GM23248 (cell line): ENCODE data around the gene OR8B2. TPM values are rescaled to one million over a fixed set of nuclear protein-coding genes. Genes with fewer than 3 reads are reported as not detected.

Experiments
- DNase-seq: peaks from one replicate; pipeline ENCODE4 v3.0.0-alpha.2; 2015
- H2AFZ ChIP-seq: fragments of 200-600 bp; sonication (generic); 2 replicates; pipeline ENCODE4 v1.6.1; 2016; ENCODE audit warnings: antibody characterized with exemption
- H3F3A ChIP-seq: fragments of 200-600 bp; sonication (generic); 2 replicates; pipeline ENCODE4 v1.6.1; 2016; ENCODE audit warnings: mild to moderate bottlenecking, antibody characterized with exemption, mixed run types; ENCODE audit not compliant: insufficient read depth
- H3K27ac ChIP-seq: fragments of 200-600 bp; sonication (generic); 2 replicates; pipeline ENCODE4 v1.5.1; 2016; ENCODE audit warnings: mild to moderate bottlenecking
- H3K27me3 ChIP-seq: fragments of 200-600 bp; sonication (generic); replicated peaks from 2 replicates; pipeline ENCODE4 v1.6.1; 2016; ENCODE audit warnings: mild to moderate bottlenecking; ENCODE audit not compliant: insufficient read depth
- H3K36me3 ChIP-seq: fragments of 200-600 bp; sonication (generic); 2 replicates; pipeline ENCODE4 v1.6.1; 2016; ENCODE audit warnings: low read depth, mild to moderate bottlenecking
- H3K4me1 ChIP-seq: fragments of 200-600 bp; sonication (generic); 2 replicates; pipeline ENCODE4 v1.6.1; 2016; ENCODE audit warnings: mild to moderate bottlenecking; ENCODE audit not compliant: insufficient read depth
- H3K4me2 ChIP-seq: fragments of 200-600 bp; sonication (generic); one replicate; pipeline ENCODE4 v1.6.1; 2016; ENCODE audit warnings: mild to moderate bottlenecking; ENCODE audit not compliant: unreplicated experiment
- H3K4me3 ChIP-seq: fragments of 200-600 bp; sonication (generic); 2 replicates; pipeline ENCODE4 v1.5.1; 2016; ENCODE audit warnings: mild to moderate bottlenecking
- H3K79me2 ChIP-seq: fragments of 200-600 bp; sonication (generic); 2 replicates; pipeline ENCODE4 v1.6.1; 2016; ENCODE audit warnings: mild to moderate bottlenecking; ENCODE audit not compliant: insufficient read depth
- H3K9ac ChIP-seq: fragments of 200-600 bp; sonication (generic); 2 replicates; pipeline ENCODE4 v1.6.1; 2016; ENCODE audit warnings: mild to moderate bottlenecking
- H3K9me2 ChIP-seq: fragments of 200-600 bp; sonication (generic); 2 replicates; pipeline ENCODE4 v1.6.1; 2016; ENCODE audit warnings: mixed run types, mild to moderate bottlenecking, moderate library complexity; ENCODE audit not compliant: insufficient read depth
- H3K9me3 ChIP-seq: fragments of 200-600 bp; sonication (generic); one replicate; pipeline ENCODE4 v1.6.1; 2017; ENCODE audit warnings: low read depth
- H4K20me1 ChIP-seq: fragments of 200-600 bp; sonication (generic); 2 replicates; pipeline ENCODE4 v1.6.0; 2016; ENCODE audit not compliant: insufficient read depth
- EZH2 ChIP-seq: fragments of 200-600 bp; sonication (generic); IDR thresholded peaks from 2 replicates; pipeline ENCODE4 v1.6.1; 2018; ENCODE audit warnings: antibody characterized with exemption, mild to moderate bottlenecking; ENCODE audit not compliant: insufficient read depth, poor library complexity, severe bottlenecking
- EZH2phosphoT487 ChIP-seq: fragments of 200-600 bp; sonication (generic); IDR thresholded peaks from 2 replicates; pipeline ENCODE4 v1.6.1; 2018; ENCODE audit warnings: antibody characterized with exemption, moderate library complexity, mild to moderate bottlenecking, low read depth; ENCODE audit not compliant: insufficient read depth
- WGBS, 2 experiments: methylation state at CpG; one replicate each; pipeline ENCODE4 v1.1.6; 2015 to 2017; ENCODE audit warnings: low lambda C conversion rate in 2 of 2, low coverage in 1 of 2; ENCODE audit errors: missing lambda C conversion rate in 2 of 2; 5-methylcytosine and 5-hydroxymethylcytosine counted together
- in situ Hi-C: fragments of 300-500 bp; cut with MboI; formaldehyde crosslinking; loops from 2 replicates; pipeline ENCODE4 v1.15.0; 2020
- polyA plus RNA-seq: library from polyadenylated mRNA; unstranded; fragments of >200 nt; fragmentation: Nextera tagmentation; extraction: Ambion mirVana; gene quantifications from 2 replicates; pipeline ENCODE4 v1.2.1, GENCODE V29; 2016
- total RNA-seq: library from RNA; depleted of rRNA; stranded (reverse); fragments of >200 nt; shearing (Covaris generic); gene quantifications from 2 replicates; pipeline ENCODE4 v1.2.3, GENCODE V29; 2014

The OR8B2 gene
- total and polyA plus RNA-seq, 2 experiments from 2014 or later: not detected

DNA sequence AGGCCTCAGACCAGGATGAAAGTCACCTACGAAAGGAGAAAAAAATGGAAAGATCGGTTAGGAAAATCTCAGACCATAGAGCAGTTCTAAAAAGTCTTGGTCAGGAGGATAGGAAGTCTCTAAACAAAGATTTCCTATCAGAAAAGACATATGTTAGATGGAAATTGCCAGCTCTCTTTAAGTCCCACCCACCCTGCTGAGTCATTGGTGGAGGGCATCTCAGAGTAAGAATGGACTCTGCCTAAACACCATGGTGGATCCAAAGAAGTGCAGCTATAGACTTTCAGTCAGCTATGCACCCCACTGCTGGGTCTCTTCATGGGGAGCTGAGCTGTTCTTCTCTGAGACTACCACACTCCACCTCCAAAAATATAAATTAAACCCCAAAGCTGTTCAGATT, 3.7 kb downstream of the OR8B2 start:
- Histone ChIP-seq H2AFZ (no peak overlapping the region), H4K20me1 (no peaks in the 10 kb centered on the region), H3K4me3 (no peak overlapping the region), H3K79me2 (no peaks in the 10 kb centered on the region), H3K9ac (no peak overlapping the region), H3K4me1 (no peaks in the 10 kb centered on the region), H3K4me2 (no peak overlapping the region), H3F3A (no peaks in the 10 kb centered on the region), H3K27me3 (no peaks in the 10 kb centered on the region), H3K9me3 (no peaks in the 10 kb centered on the region), H3K9me2 (no peaks in the 10 kb centered on the region), H3K36me3 (no peaks in the 10 kb centered on the region), H3K27ac (no peak overlapping the region)
- no peak for TF ChIP-seq EZH2
- TF ChIP-seq EZH2phosphoT487: no peak
- DNase-seq: no peak
- in situ Hi-C loops: no loop called here
- 59 to 61% methylated on average over 2 of the region's 2 CpGs for WGBS, 2 experiments

DNA sequence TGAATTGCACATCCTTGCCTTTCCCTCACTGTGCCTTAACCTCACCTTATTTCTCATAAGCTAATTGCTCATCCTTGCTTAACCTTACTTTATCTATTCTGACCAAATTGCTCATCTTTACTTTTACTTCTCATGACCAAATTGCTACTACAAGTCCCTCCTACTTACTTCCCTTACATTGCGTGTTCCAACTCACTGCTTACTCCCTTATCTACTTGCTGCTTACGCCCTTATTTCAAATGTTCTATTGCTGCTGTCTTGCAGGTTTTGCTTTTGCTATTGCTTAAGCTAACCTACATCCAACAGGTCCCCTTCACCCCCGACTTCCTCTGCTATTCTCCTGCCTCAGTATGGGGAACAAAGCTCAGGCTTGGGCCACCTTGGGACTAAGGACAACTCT, 8.0 kb downstream of the OR8B2 start:
- in situ Hi-C loops: no loop called here
- no peak for DNase-seq
- Histone ChIP-seq H2AFZ (no peak overlapping the region), H3K9me2 (no peaks in the 10 kb centered on the region), H3K79me2 (no peaks in the 10 kb centered on the region), H3K27ac (no peak overlapping the region), H3K27me3 (peaks cover 9% of the 10 kb centered on the region; the same call in 1 of the 2 replicates), H3K9me3 (no peaks in the 10 kb centered on the region), H3F3A (no peaks in the 10 kb centered on the region), H3K4me2 (no peak overlapping the region), H3K9ac (no peak overlapping the region), H4K20me1 (no peaks in the 10 kb centered on the region), H3K36me3 (no peaks in the 10 kb centered on the region), H3K4me3 (no peak overlapping the region), H3K4me1 (no peaks in the 10 kb centered on the region)
- WGBS, 2 experiments: 26 to 36% methylated on average over 3 of the region's 3 CpGs
- TF ChIP-seq EZH2phosphoT487 (no peak), EZH2 (no peak)

DNA sequence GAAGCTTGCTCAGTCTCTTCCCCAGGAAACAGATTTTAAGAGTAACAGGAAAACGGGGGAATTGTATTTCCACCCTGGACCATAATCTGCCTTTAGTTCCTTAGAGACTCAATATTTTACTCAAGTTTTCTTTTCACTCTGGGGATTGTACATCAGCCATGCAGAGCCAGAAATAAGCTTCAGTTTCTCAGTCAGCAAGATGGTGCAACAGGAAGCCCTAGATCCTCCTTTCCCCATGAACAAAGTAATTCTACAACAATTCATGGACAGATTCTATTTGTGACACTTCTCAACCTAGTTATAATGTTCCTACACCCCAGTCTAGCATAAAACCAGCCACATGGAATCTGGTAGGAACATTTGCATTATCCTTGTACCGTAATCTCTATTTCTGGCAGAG, 24.7 kb downstream of the OR8B2 start:
- H3K4me1 ChIP-seq: no peaks in the 10 kb centered on the region
- no peak for DNase-seq
- no peaks in the 10 kb centered on the region for H3K9me2 ChIP-seq
- in situ Hi-C loops: no loop called here
- no peaks in the 10 kb centered on the region for H3F3A ChIP-seq
- no peak overlapping the region for H3K9ac ChIP-seq
- no peak overlapping the region for H3K4me3 ChIP-seq
- H3K36me3 ChIP-seq: no peaks in the 10 kb centered on the region
- H3K27me3 ChIP-seq: no peaks in the 10 kb centered on the region
- H3K4me2 ChIP-seq: no peak overlapping the region
- WGBS, 2 experiments: 6 to 11% methylated on average over 2 of the region's 2 CpGs
- no peaks in the 10 kb centered on the region for H3K79me2 ChIP-seq
- no peaks in the 10 kb centered on the region for H4K20me1 ChIP-seq
- no peaks in the 10 kb centered on the region for H3K9me3 ChIP-seq
- H2AFZ ChIP-seq: no peak overlapping the region
- no peak for TF ChIP-seq EZH2phosphoT487
- TF ChIP-seq EZH2: no peak
- no peak overlapping the region for H3K27ac ChIP-seq

DNA sequence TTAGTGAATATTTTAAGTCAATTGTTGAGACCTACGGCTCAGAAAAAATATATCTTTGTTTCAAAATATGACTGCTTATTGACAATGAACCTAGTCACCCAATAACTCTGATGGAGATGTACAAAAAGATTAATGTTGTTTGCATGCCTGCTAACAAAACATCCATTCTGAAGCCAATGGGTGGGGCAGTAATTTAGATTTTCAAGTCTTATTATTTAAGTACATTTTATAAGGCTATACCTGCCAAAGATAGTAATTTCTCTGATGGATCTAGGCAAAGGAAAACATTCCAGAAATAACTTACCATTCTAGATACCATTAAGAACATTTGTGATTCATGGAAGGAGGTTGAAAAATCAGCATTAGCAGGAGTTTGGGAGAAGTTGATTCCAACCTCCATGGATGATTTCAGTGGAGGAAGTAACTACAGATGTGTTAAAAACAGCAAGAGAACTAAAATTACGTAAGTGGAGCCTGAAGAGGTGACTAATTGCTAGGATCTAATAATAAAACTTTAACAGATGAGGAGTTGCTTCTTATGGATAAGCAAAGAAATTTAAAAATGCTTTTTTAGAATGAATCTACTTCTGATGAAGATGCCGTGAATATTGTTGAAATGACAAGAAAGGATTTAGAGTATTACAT, 37.9 kb downstream of the OR8B2 start:
- WGBS, 2 experiments: 7% methylated on average over 3 of the region's 3 CpGs
- no peak for DNase-seq
- Histone ChIP-seq H3K4me1 (no peaks in the 10 kb centered on the region), H3K9ac (no peak overlapping the region), H3F3A (no peaks in the 10 kb centered on the region), H4K20me1 (no peaks in the 10 kb centered on the region), H3K79me2 (no peaks in the 10 kb centered on the region), H3K4me3 (no peak overlapping the region), H3K9me3 (no peaks in the 10 kb centered on the region), H3K27ac (no peak overlapping the region), H3K27me3 (0 out of 2 replicates have a peak, but pooled peaks cover 4% of the 10 kb centered on the region), H2AFZ (no peak overlapping the region), H3K4me2 (no peak overlapping the region), H3K36me3 (no peaks in the 10 kb centered on the region), H3K9me2 (no peaks in the 10 kb centered on the region)
- in situ Hi-C loops: no loop called here
- TF ChIP-seq EZH2: no peak
- no peak for TF ChIP-seq EZH2phosphoT487

- no peak for DNase-seq
- Histone ChIP-seq H3F3A (no peaks in the 10 kb centered on the region), H3K4me2 (no peak overlapping the region), H3K9ac (no peak overlapping the region), H3K36me3 (no peaks in the 10 kb centered on the region), H3K27ac (no peak overlapping the region), H4K20me1 (no peaks in the 10 kb centered on the region), H3K9me3 (no peaks in the 10 kb centered on the region), H2AFZ (no peak overlapping the region), H3K79me2 (no peaks in the 10 kb centered on the region), H3K9me2 (no peaks in the 10 kb centered on the region), H3K4me3 (no peak overlapping the region), H3K27me3 (0 out of 2 replicates have a peak, but pooled peaks cover 4% of the 10 kb centered on the region), H3K4me1 (no peaks in the 10 kb centered on the region)
- in situ Hi-C loops: no loop called here
- no peak for TF ChIP-seq EZH2phosphoT487
- TF ChIP-seq EZH2: no peak
- 42 to 46% methylated on average over 5 of the region's 5 CpGs for WGBS, 2 experiments
These were observed 40.0 kb downstream of the OR8B2 start for GRCh38 chr11:124344346-124344745.
